AG04450 (cell line): ENCODE data around the gene CHRNA10. TPM values are rescaled to one million over a fixed set of nuclear protein-coding genes. Genes with fewer than 3 reads are reported as not detected.

Source experiments
- CTCF ChIA-PET: fragments of 300-600, 350-600 bp; formaldehyde crosslinking; extraction: SDS; loops from one replicate; lab custom pipeline; 2022; ENCODE audit warnings: antibody characterized with exemption, inconsistent platforms; lab: Charles Lee
- POLR2A ChIA-PET: fragments of 350-600 bp; formaldehyde crosslinking; extraction: SDS; loops from one replicate; lab custom pipeline; 2021; ENCODE audit warnings: antibody characterized with exemption, inconsistent platforms; lab: Yijun Ruan, JAX
- DNase-seq: peaks from one replicate; pipeline ENCODE4 v3.0.0-alpha.2; 2011; ENCODE audit warnings: low read depth, low spot score
- H3K27ac ChIP-seq: one replicate; pipeline ENCODE4 v1.5.1; 2012; ENCODE audit warnings: low read depth, low read length, control low read depth
- H3K27me3 ChIP-seq: one replicate; pipeline ENCODE4 v1.6.0; 2012; ENCODE audit warnings: low read length; ENCODE audit not compliant: control insufficient read depth, insufficient read depth
- H3K4me3 ChIP-seq: 2 replicates; pipeline ENCODE4 v1.5.1; 2011; ENCODE audit warnings: mild to moderate bottlenecking, low read depth, low read length, control low read depth
- H3K9me3 ChIP-seq: 2 replicates; pipeline ENCODE4 v1.5.1; 2012; ENCODE audit warnings: low read length; ENCODE audit not compliant: control insufficient read depth, insufficient read depth
- polyA minus RNA-seq: library from RNA; depleted of rRNA, polyadenylated mRNA; stranded (reverse); fragments of >200 nt; gene quantifications from 2 replicates; pipeline ENCODE4 v1.2.3, GENCODE V29; 2011; rRNA and poly(A)+ RNA removed
- polyA plus RNA-seq: library from polyadenylated mRNA; depleted of rRNA; stranded (reverse); fragments of >200 nt; gene quantifications from 2 replicates; pipeline ENCODE4 v1.2.3, GENCODE V29; 2011; rRNA removed
- TF ChIP-seq, protein P1 (sequence below): IDR thresholded peaks from 2 replicates; pipeline ENCODE4 v1.5.1; 2011; ENCODE audit warnings: low read depth, low read length, control low read depth, inconsistent platforms

The CHRNA10 gene
- 0.25 and 0.41 TPM in 2 replicates for polyA plus RNA-seq
- 1.2 and 1.3 TPM in 2 replicates for polyA minus RNA-seq

DNA sequence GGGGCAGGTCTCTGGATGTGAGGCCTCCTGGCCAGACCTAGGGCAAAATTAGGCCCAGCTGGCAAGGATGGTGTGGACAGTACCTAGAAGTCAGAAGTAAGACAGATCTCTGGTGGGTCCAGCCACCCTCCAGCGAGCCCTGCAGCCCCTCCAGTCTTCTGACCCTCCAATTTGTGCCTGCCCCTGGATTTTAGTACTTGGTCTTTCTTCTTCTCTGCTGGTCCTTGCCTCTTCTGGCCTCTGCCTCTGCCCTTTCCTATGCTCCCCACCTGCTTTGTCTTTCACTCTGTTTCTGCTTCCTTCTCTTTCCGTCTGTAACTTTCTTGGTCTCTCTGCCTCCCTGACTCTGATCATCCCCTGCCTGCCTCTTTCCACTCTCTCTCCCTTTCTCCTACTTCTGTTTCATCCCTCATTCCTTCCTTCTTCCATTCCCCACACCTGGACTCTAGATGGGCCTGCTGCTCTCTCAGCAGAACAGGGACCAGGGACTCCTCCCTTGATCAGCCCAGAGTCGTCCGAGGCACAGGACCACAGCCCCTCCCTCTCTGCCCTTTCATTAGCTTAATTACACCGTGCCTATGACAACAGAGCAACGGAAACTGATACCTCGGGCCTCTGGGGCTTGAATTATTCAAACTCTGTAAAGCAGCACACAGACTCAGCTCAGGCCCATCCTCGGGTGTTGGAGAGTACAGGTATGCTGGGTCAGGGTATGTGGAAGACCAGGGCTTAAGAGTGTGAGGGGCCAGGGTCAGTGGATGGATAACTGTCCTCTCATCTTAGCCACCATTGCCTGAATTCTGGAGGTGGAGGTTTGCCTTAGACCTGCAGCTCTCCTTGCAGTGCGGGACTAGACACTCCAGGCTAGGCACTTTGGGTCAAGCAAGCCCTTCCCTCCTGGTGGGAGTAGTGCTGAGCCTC lies at the start of gene CHRNA10:
TSS of gene CHRNA10 (minus strand) at position 51 of the 921 bp plus-strand sequence. CDS start 72 bp downstream, outside the sequence.
- no peaks in the 10 kb centered on the region; the same call in 1 of the 2 replicates for H3K9me3 ChIP-seq
- DNase-seq, result no peak
- peak within 1 kb of the TSS; percentile 2 for H3K27ac ChIP-seq
- ChIA-PET CTCF (no interaction called here), POLR2A (no interaction called here)
- H3K4me3 ChIP-seq, result no peak within 1 kb of the TSS
- no peaks in the 10 kb centered on the region for H3K27me3 ChIP-seq
- TF ChIP-seq, protein P1, sequence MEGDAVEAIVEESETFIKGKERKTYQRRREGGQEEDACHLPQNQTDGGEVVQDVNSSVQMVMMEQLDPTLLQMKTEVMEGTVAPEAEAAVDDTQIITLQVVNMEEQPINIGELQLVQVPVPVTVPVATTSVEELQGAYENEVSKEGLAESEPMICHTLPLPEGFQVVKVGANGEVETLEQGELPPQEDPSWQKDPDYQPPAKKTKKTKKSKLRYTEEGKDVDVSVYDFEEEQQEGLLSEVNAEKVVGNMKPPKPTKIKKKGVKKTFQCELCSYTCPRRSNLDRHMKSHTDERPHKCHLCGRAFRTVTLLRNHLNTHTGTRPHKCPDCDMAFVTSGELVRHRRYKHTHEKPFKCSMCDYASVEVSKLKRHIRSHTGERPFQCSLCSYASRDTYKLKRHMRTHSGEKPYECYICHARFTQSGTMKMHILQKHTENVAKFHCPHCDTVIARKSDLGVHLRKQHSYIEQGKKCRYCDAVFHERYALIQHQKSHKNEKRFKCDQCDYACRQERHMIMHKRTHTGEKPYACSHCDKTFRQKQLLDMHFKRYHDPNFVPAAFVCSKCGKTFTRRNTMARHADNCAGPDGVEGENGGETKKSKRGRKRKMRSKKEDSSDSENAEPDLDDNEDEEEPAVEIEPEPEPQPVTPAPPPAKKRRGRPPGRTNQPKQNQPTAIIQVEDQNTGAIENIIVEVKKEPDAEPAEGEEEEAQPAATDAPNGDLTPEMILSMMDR, result no peak

GRCh38 chr11:3712274-3712673 lies 41.1 kb upstream of the CHRNA10 start:
- POLR2A ChIA-PET, result no interaction called here
- H3K4me3 ChIP-seq, result no peak overlapping the region
- CTCF ChIA-PET, result no interaction called here
- no peaks in the 10 kb centered on the region for H3K9me3 ChIP-seq
- H3K27me3 ChIP-seq, result no peaks in the 10 kb centered on the region
- no peak for DNase-seq
- TF ChIP-seq, protein P1, result no peak
- no peak overlapping the region for H3K27ac ChIP-seq

GRCh38 chr11:3710485-3711259 lies 39.5 kb upstream of the CHRNA10 start:
- Histone ChIP-seq H3K4me3 (no peak overlapping the region), H3K27me3 (no peaks in the 10 kb centered on the region), H3K27ac (peak overlapping the region; percentile 41), H3K9me3 (no peaks in the 10 kb centered on the region)
- DNase-seq, result no peak
- CTCF ChIA-PET, result interaction anchor here (0.7 kb wide), 1 partner anchor 720 kb away, joined by 3 read pairs; no protein-coding TSS in a partner anchor
- POLR2A ChIA-PET, result no interaction called here
- TF ChIP-seq, protein P1, result no peak

DNA sequence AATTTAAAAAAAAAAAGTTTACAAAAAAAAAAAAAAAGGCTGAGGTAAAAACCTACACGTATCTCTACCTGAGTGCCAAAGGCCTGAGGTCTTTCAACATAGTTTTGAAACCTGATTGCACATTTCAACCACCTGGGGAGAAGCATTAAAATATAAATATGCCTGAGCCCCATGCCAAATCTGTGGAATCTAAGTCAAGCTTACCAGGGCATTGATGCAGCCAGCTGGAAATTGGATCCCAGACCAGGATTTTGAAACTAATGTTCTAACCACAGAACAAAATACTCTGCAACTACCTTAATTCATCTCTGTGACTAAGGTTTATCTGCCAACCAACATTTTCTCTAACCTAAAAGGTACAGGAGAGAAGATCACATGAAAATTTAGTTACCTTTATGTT lies 38.8 kb upstream of the CHRNA10 start:
- no peaks in the 10 kb centered on the region for H3K9me3 ChIP-seq
- ChIA-PET POLR2A (no interaction called here), CTCF (interaction anchor here (0.7 kb wide), 1 partner anchor 719 kb away, joined by 3 read pairs; no protein-coding TSS in a partner anchor)
- DNase-seq, result no peak
- H3K27ac ChIP-seq, result no peak overlapping the region
- no peak overlapping the region for H3K4me3 ChIP-seq
- TF ChIP-seq, protein P1, result no peak
- H3K27me3 ChIP-seq, result no peaks in the 10 kb centered on the region
